HAP-1 (cell line): Measurements from ENCODE around the gene ALG2.

Experiments used
- DNase-seq, 2 experiments: peaks; one replicate each; pipeline ENCODE4 v3.0.0-alpha.2; 2016 to 2020; ENCODE audit warnings: low spot score in 2 of 2
- H3K27me3 ChIP-seq: fragments of 250-450 bp; sonication (Bioruptor Pico); 2 replicates; pipeline ENCODE4 v1.5.1; 2020; ENCODE audit warnings: low read depth, mild to moderate bottlenecking, moderate library complexity
- H3K36me3 ChIP-seq: fragments of 250-450 bp; sonication (Bioruptor Pico); replicated peaks from 2 replicates; pipeline ENCODE4 v1.5.1; 2020; ENCODE audit warnings: mild to moderate bottlenecking
- H3K4me1 ChIP-seq: fragments of 250-450 bp; sonication (Bioruptor Pico); 2 replicates; pipeline ENCODE4 v1.5.1; 2020; ENCODE audit warnings: mild to moderate bottlenecking
- H3K4me3 ChIP-seq: fragments of 250-450 bp; sonication (Bioruptor Pico); 2 replicates; pipeline ENCODE4 v1.5.1; 2020; ENCODE audit warnings: mild to moderate bottlenecking, moderate library complexity
- H3K9me3 ChIP-seq: fragments of 250-450 bp; sonication (Bioruptor Pico); 2 replicates; pipeline ENCODE4 v1.5.1; 2020; ENCODE audit warnings: mild to moderate bottlenecking, moderate library complexity
- in situ Hi-C: fragments of 300-500 bp; cut with MboI; formaldehyde crosslinking; loops from 3 replicates; pipeline ENCODE4 v1.14.3; 2020; ENCODE audit warnings: low sequenced_read_pairs, inconsistent platforms, mixed read lengths

The ALG2 gene

GRCh38 chr9:99181206-99181605 lies 40.5 kb downstream of the ALG2 start:
- Histone ChIP-seq H3K27me3 (no peaks in the 10 kb centered on the region), H3K9me3 (no peaks in the 10 kb centered on the region), H3K4me3 (no peak overlapping the region), H3K4me1 (no peaks in the 10 kb centered on the region), H3K36me3 (no peaks in the 10 kb centered on the region)
- in situ Hi-C loops = loop anchor here (25.0 kb wide), 2 partner anchors 831 to 1406 kb away; partner anchors contain the start of gene CAVIN4
- DNase-seq = no peak

- H3K36me3 ChIP-seq = no peaks in the 10 kb centered on the region
- H3K9me3 ChIP-seq = no peaks in the 10 kb centered on the region
- no peaks in the 10 kb centered on the region for H3K27me3 ChIP-seq
- in situ Hi-C loops = loop anchor here (25.0 kb wide), 2 partner anchors 832 to 1407 kb away; partner anchors contain the start of gene CAVIN4
- DNase-seq = no peak
- no peak overlapping the region for H3K4me3 ChIP-seq
- H3K4me1 ChIP-seq = no peaks in the 10 kb centered on the region
Measured at GRCh38 chr9:99180662-99181061, 41.1 kb downstream of the ALG2 start.

GRCh38 chr9:99180199-99180598 lies 41.5 kb downstream of the ALG2 start:
- no peak for DNase-seq
- in situ Hi-C loops = loop anchor here (25.0 kb wide), 2 partner anchors 832 to 1407 kb away; partner anchors contain the start of gene CAVIN4
- no peaks in the 10 kb centered on the region for H3K36me3 ChIP-seq
- H3K4me1 ChIP-seq = no peaks in the 10 kb centered on the region
- H3K4me3 ChIP-seq = no peak overlapping the region
- no peaks in the 10 kb centered on the region for H3K27me3 ChIP-seq
- H3K9me3 ChIP-seq = no peaks in the 10 kb centered on the region

- Histone ChIP-seq H3K9me3 (no peaks in the 10 kb centered on the region), H3K4me1 (peaks cover under 1% of the 10 kb centered on the region; the same call in 1 of the 2 replicates)
- in situ Hi-C loops = loop anchor here (25.0 kb wide), 2 partner anchors 833 to 1408 kb away; partner anchors contain the start of gene CAVIN4
Measured at GRCh38 chr9:99178912-99179872, 42.5 kb downstream of the ALG2 start.

GRCh38 chr9:99177576-99178366 lies 44.0 kb downstream of the ALG2 start:
- no peaks in the 10 kb centered on the region for H3K27me3 ChIP-seq
- H3K36me3 ChIP-seq = no peaks in the 10 kb centered on the region
- DNase-seq = no peak
- peaks cover 11% of the 10 kb centered on the region for H3K4me1 ChIP-seq
- H3K9me3 ChIP-seq = no peaks in the 10 kb centered on the region
- H3K4me3 ChIP-seq = no peak overlapping the region
- in situ Hi-C loops = loop anchor here (25.0 kb wide), 2 partner anchors 835 to 1410 kb away; partner anchors contain the start of gene CAVIN4

More at GRCh38 chr9:99178912-99179872, 42.5 kb downstream of the ALG2 start:
- no peak for DNase-seq
- no peaks in the 10 kb centered on the region for H3K36me3 ChIP-seq
- no peak overlapping the region for H3K4me3 ChIP-seq
- no peaks in the 10 kb centered on the region for H3K27me3 ChIP-seq

- H3K36me3 ChIP-seq = no peaks in the 10 kb centered on the region
- no peaks in the 10 kb centered on the region for H3K27me3 ChIP-seq
- in situ Hi-C loops = loop anchor here (25.0 kb wide), 2 partner anchors 836 to 1411 kb away; partner anchors contain the start of gene CAVIN4
- H3K4me1 ChIP-seq = peaks cover 15% of the 10 kb centered on the region
- no peak overlapping the region for H3K4me3 ChIP-seq
- no peak for DNase-seq
- no peaks in the 10 kb centered on the region for H3K9me3 ChIP-seq
Measured at GRCh38 chr9:99176527-99177013, 45.2 kb downstream of the ALG2 start.

- Histone ChIP-seq H3K4me1 (peaks cover 20% of the 10 kb centered on the region), H3K4me3 (no peak overlapping the region), H3K27me3 (no peaks in the 10 kb centered on the region), H3K9me3 (no peaks in the 10 kb centered on the region), H3K36me3 (no peaks in the 10 kb centered on the region)
- in situ Hi-C loops = no loop called here
- peak; percentile 27 to 31 for DNase-seq
Measured at GRCh38 chr9:99173570-99174504, 47.9 kb downstream of the ALG2 start.

GRCh38 chr9:99172124-99173091 lies 49.3 kb downstream of the ALG2 start:
- H3K4me3 ChIP-seq = no peak overlapping the region
- H3K27me3 ChIP-seq = no peaks in the 10 kb centered on the region
- no peaks in the 10 kb centered on the region for H3K36me3 ChIP-seq
- peak in 1 of 2 experiments; percentile 26 for DNase-seq
- in situ Hi-C loops = no loop called here
- H3K9me3 ChIP-seq = no peaks in the 10 kb centered on the region
- peaks cover 23% of the 10 kb centered on the region for H3K4me1 ChIP-seq

GRCh38 chr9:99171225-99172123 lies 50.3 kb downstream of the ALG2 start:
- no peaks in the 10 kb centered on the region for H3K27me3 ChIP-seq

GRCh38 chr9:99169982-99170761 lies 51.6 kb downstream of the ALG2 start:
- Histone ChIP-seq H3K9me3 (no peaks in the 10 kb centered on the region), H3K4me1 (peaks cover 23% of the 10 kb centered on the region), H3K27me3 (no peaks in the 10 kb centered on the region), H3K36me3 (no peaks in the 10 kb centered on the region), H3K4me3 (no peak overlapping the region)
- in situ Hi-C loops = no loop called here
- peak; percentile 57 to 58 for DNase-seq

More at GRCh38 chr9:99171225-99172123, 50.3 kb downstream of the ALG2 start:
- no peak for DNase-seq
- in situ Hi-C loops = no loop called here
- no peaks in the 10 kb centered on the region for H3K9me3 ChIP-seq
- peaks cover 23% of the 10 kb centered on the region for H3K4me1 ChIP-seq
- H3K4me3 ChIP-seq = no peak overlapping the region
- H3K36me3 ChIP-seq = no peaks in the 10 kb centered on the region
